HL-60 (cell line): ENCODE results near the gene AP4S1.

ENCODE experiments used
- DNase-seq, 2 experiments: peaks; one replicate each; pipeline ENCODE4 v3.0.0-alpha.2; 2010 to 2020; ENCODE audit warnings: low read depth in 1 of 2, low spot score in 1 of 2
- H3K27ac ChIP-seq: fragments of 250-450 bp; sonication (Bioruptor Pico); replicated peaks from 2 replicates; pipeline ENCODE4 v1.5.1; 2020; ENCODE audit warnings: mild to moderate bottlenecking, moderate library complexity
- H3K27me3 ChIP-seq: fragments of 250-450 bp; sonication (Bioruptor Pico); 2 replicates; pipeline ENCODE4 v1.5.1; 2021; ENCODE audit warnings: mild to moderate bottlenecking, moderate library complexity; ENCODE audit not compliant: insufficient read depth, poor library complexity, severe bottlenecking
- H3K4me3 ChIP-seq: replicated peaks from 2 replicates; pipeline ENCODE4 v1.5.1; 2011; ENCODE audit warnings: mild to moderate bottlenecking, control low read depth, low read length; ENCODE audit not compliant: insufficient read depth
- CTCF ChIP-seq: IDR thresholded peaks from one replicate; pipeline ENCODE4 v1.5.1; 2011; ENCODE audit warnings: low read length, control low read depth, inconsistent platforms; ENCODE audit not compliant: insufficient read depth
- GABPA ChIP-seq: IDR thresholded peaks from 2 replicates; pipeline ENCODE4 v1.6.1; 2012; ENCODE audit warnings: low read depth
- POLR2AphosphoS5 ChIP-seq: IDR thresholded peaks from 2 replicates; pipeline ENCODE4 v1.6.1; 2012; ENCODE audit warnings: low read depth
- REST ChIP-seq: IDR thresholded peaks from 2 replicates; pipeline ENCODE4 v1.6.1; 2012; ENCODE audit warnings: low read depth; ENCODE audit not compliant: insufficient replicate concordance
- SPI1 ChIP-seq: IDR thresholded peaks from 2 replicates; pipeline ENCODE4 v1.6.1; 2012; ENCODE audit warnings: low read depth, mild to moderate bottlenecking, borderline replicate concordance

Gene AP4S1

GRCh38 chr14:31024010-31024480 is 1.4 kb upstream of the AP4S1 start:
- DNase-seq: no peak
- no peak overlapping the region for H3K4me3 ChIP-seq
- H3K27me3 ChIP-seq: no peaks in the 10 kb centered on the region
- no peak overlapping the region; the same call in 1 of the 2 replicates for H3K27ac ChIP-seq
- TF ChIP-seq REST (no peak), POLR2AphosphoS5 (no peak), GABPA (no peak), CTCF (no peak), SPI1 (no peak)

- no peak for TF ChIP-seq SPI1
- no peak for TF ChIP-seq CTCF
- TF ChIP-seq REST: no peak
- TF ChIP-seq GABPA: no peak
- TF ChIP-seq POLR2AphosphoS5: no peak
- peak overlapping the region; percentile 91 for H3K27ac ChIP-seq
- H3K27me3 ChIP-seq: no peaks in the 10 kb centered on the region
- peak overlapping the region; percentile 95 for H3K4me3 ChIP-seq
- no peak for DNase-seq
These were observed 677 bp upstream of the AP4S1 start for GRCh38 chr14:31024577-31025366.

GRCh38 chr14:31026077-31026449 is 614 bp downstream of the AP4S1 start, which contains the start of gene STRN3:
Gene STRN3, minus strand, starts transcription at chr14:31026379. Its CDS starts 194 bp downstream, at chr14:31026185.
- Histone ChIP-seq H3K27ac (peak within 1 kb of the TSS; percentile 91), H3K27me3 (no peaks in the 10 kb centered on the region), H3K4me3 (peak within 1 kb of the TSS; percentile 95)
- no peak for TF ChIP-seq REST
- no peak for TF ChIP-seq CTCF
- no peak for DNase-seq
